IMR-90 (cell line): ENCODE results near the gene PLXNB3.

Experiments used
- CEBPB ChIP-seq: IDR thresholded peaks from 2 replicates; pipeline ENCODE4 v1.6.1; 2012; ENCODE audit warnings: low read depth, low read length, improper control_type of control experiment
- CHD1 ChIP-seq: IDR thresholded peaks from 2 replicates; pipeline ENCODE4 v1.6.1; 2012; ENCODE audit warnings: low read depth, low read length, improper control_type of control experiment
- FOS ChIP-seq: fragments of 150-350 bp; IDR thresholded peaks from 2 replicates; pipeline ENCODE4 v1.6.1; 2016; ENCODE audit warnings: low read depth, low read length
- MAFK ChIP-seq: IDR thresholded peaks from 2 replicates; pipeline ENCODE4 v1.6.1; 2012; ENCODE audit warnings: low read depth, low read length, improper control_type of control experiment
- MAZ ChIP-seq: IDR thresholded peaks from 2 replicates; pipeline ENCODE4 v1.6.1; 2012; ENCODE audit warnings: low read depth, mild to moderate bottlenecking, low read length, improper control_type of control experiment, moderate library complexity, borderline replicate concordance
- MXI1 ChIP-seq: IDR thresholded peaks from 2 replicates; pipeline ENCODE4 v1.6.1; 2012; ENCODE audit warnings: low read depth, mild to moderate bottlenecking, low read length, moderate library complexity, borderline replicate concordance
- NFE2L2 ChIP-seq: fragments of 150-350 bp; IDR thresholded peaks from 2 replicates; pipeline ENCODE4 v1.6.1; 2016; ENCODE audit warnings: low read depth, mild to moderate bottlenecking, low read length
- POLR2A ChIP-seq: IDR thresholded peaks from 2 replicates; pipeline ENCODE4 v1.6.1; 2012; ENCODE audit warnings: mild to moderate bottlenecking, low read depth, low read length
- RAD21 ChIP-seq: IDR thresholded peaks from 2 replicates; pipeline ENCODE4 v1.6.1; 2012; ENCODE audit warnings: low read length, improper control_type of control experiment
- RCOR1 ChIP-seq: IDR thresholded peaks from 2 replicates; pipeline ENCODE4 v1.6.1; 2012; ENCODE audit warnings: mild to moderate bottlenecking, low read length, improper control_type of control experiment; ENCODE audit not compliant: insufficient replicate concordance
- RFX5 ChIP-seq: IDR thresholded peaks from 2 replicates; pipeline ENCODE4 v1.8.0; 2012; ENCODE audit warnings: low read depth, mild to moderate bottlenecking, low read length, moderate library complexity
- TF ChIP-seq, protein P1 (sequence below): conservative IDR thresholded peaks from 2 replicates; pipeline ENCODE4 v1.5.1; 2012; ENCODE audit warnings: mild to moderate bottlenecking, low read depth, low read length, improper control_type of control experiment
- TF ChIP-seq, protein P2 (sequence below): fragments of 150-350 bp; IDR thresholded peaks from 2 replicates; pipeline ENCODE4 v1.6.1; 2016; ENCODE audit warnings: low read depth, mild to moderate bottlenecking, low read length, moderate library complexity, borderline replicate concordance
- TF ChIP-seq, protein P3 (sequence below): fragments of 150-350 bp; IDR thresholded peaks from 2 replicates; pipeline ENCODE4 v1.6.1; 2017; ENCODE audit warnings: mild to moderate bottlenecking, antibody characterized with exemption, low read length, low read depth

DNA sequence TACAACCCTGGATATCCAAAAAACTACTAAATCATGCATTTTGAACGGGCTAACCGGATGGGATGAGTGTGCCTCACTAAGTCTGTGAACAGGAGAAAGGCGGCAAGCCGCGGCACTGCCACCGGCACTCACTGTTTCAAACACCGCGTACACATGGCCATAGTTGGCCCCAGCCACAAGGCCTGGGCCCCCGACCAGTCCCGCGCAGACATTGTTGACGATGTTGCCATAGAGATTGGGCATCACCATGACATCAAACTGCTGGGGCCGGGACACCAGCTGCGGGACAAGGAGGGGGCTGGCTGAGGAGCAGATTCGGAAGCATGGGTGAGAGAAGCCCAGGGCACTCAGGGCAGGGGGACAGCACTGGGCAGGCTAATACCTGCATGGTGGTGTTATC, 22.6 kb downstream of the PLXNB3 start:
- TF ChIP-seq, protein P1, sequence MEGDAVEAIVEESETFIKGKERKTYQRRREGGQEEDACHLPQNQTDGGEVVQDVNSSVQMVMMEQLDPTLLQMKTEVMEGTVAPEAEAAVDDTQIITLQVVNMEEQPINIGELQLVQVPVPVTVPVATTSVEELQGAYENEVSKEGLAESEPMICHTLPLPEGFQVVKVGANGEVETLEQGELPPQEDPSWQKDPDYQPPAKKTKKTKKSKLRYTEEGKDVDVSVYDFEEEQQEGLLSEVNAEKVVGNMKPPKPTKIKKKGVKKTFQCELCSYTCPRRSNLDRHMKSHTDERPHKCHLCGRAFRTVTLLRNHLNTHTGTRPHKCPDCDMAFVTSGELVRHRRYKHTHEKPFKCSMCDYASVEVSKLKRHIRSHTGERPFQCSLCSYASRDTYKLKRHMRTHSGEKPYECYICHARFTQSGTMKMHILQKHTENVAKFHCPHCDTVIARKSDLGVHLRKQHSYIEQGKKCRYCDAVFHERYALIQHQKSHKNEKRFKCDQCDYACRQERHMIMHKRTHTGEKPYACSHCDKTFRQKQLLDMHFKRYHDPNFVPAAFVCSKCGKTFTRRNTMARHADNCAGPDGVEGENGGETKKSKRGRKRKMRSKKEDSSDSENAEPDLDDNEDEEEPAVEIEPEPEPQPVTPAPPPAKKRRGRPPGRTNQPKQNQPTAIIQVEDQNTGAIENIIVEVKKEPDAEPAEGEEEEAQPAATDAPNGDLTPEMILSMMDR, result no peak
- TF ChIP-seq CEBPB (no peak), FOS (no peak), RAD21 (no peak), MAFK (no peak), POLR2A (no peak), RFX5 (no peak), RCOR1 (no peak), MAZ (no peak), CHD1 (no peak), MXI1 (no peak), NFE2L2 (no peak)
- TF ChIP-seq, protein P2, sequence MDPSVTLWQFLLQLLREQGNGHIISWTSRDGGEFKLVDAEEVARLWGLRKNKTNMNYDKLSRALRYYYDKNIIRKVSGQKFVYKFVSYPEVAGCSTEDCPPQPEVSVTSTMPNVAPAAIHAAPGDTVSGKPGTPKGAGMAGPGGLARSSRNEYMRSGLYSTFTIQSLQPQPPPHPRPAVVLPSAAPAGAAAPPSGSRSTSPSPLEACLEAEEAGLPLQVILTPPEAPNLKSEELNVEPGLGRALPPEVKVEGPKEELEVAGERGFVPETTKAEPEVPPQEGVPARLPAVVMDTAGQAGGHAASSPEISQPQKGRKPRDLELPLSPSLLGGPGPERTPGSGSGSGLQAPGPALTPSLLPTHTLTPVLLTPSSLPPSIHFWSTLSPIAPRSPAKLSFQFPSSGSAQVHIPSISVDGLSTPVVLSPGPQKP, result no peak
- TF ChIP-seq, protein P3, sequence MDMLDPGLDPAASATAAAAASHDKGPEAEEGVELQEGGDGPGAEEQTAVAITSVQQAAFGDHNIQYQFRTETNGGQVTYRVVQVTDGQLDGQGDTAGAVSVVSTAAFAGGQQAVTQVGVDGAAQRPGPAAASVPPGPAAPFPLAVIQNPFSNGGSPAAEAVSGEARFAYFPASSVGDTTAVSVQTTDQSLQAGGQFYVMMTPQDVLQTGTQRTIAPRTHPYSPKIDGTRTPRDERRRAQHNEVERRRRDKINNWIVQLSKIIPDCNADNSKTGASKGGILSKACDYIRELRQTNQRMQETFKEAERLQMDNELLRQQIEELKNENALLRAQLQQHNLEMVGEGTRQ, result no peak
